ENCODE results near the gene IFTAP.

The IFTAP gene

GRCh38 chr11:36693139-36693843, 99.0 kb downstream of the IFTAP start:
- no peak overlapping the region for H3K27ac Mint-ChIP-seq
- peaks cover 33% of the 10 kb centered on the region for H3K27me3 Mint-ChIP-seq
- H3K9me3 Mint-ChIP-seq = no peaks in the 10 kb centered on the region
- H3K4me3 Mint-ChIP-seq = no peak overlapping the region
- H3K4me1 Mint-ChIP-seq = no peaks in the 10 kb centered on the region
- no peaks in the 10 kb centered on the region for H3K36me3 Mint-ChIP-seq
- no peak for DNase-seq
- CTCF ChIA-PET = no interaction called here

GRCh38 chr11:36695111-36695510, 100.8 kb downstream of the IFTAP start:
- H3K9me3 Mint-ChIP-seq = no peaks in the 10 kb centered on the region
- H3K36me3 Mint-ChIP-seq = no peaks in the 10 kb centered on the region
- H3K27ac Mint-ChIP-seq = no peak overlapping the region
- no peaks in the 10 kb centered on the region for H3K4me1 Mint-ChIP-seq
- no peak overlapping the region for H3K4me3 Mint-ChIP-seq
- H3K27me3 Mint-ChIP-seq = peaks cover 18% of the 10 kb centered on the region
- CTCF ChIA-PET = no interaction called here
- no peak for DNase-seq

- DNase-seq = no peak
- no peak overlapping the region for H3K4me3 Mint-ChIP-seq
- peaks cover 15% of the 10 kb centered on the region for H3K27me3 Mint-ChIP-seq
- no peak overlapping the region for H3K27ac Mint-ChIP-seq
- H3K9me3 Mint-ChIP-seq = no peaks in the 10 kb centered on the region
- CTCF ChIA-PET = no interaction called here
- H3K4me1 Mint-ChIP-seq = no peaks in the 10 kb centered on the region
- H3K36me3 Mint-ChIP-seq = no peaks in the 10 kb centered on the region
Measured at GRCh38 chr11:36695571-36695970, 101.3 kb downstream of the IFTAP start.

DNA sequence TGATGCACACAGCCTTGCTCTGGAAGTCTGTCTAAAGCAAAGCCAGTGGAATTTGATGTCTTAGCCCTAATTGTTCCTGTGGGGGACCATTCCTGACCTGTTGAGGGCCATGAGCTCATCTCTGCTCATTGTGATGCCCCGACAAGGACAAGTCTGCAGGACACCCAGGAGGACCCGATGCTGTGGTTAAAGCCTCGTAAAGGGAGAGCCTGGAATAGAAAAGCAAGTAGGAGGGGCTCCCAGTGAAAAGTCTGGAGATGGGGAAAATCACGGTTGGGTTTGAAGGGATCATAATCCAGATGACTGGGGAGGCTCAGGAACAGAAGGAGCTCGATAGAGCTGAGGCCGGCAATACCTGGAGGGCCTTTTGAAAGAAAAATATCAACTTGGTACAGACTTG, 102.2 kb downstream of the IFTAP start:
- no peaks in the 10 kb centered on the region for H3K9me3 Mint-ChIP-seq
- no peak overlapping the region for H3K4me3 Mint-ChIP-seq
- no peak overlapping the region for H3K27ac Mint-ChIP-seq
- no peaks in the 10 kb centered on the region for H3K4me1 Mint-ChIP-seq
- DNase-seq = no peak
- H3K36me3 Mint-ChIP-seq = no peaks in the 10 kb centered on the region
- CTCF ChIA-PET = no interaction called here
- peaks cover 12% of the 10 kb centered on the region for H3K27me3 Mint-ChIP-seq

GRCh38 chr11:36699271-36699670, 105.0 kb downstream of the IFTAP start:
- DNase-seq = no peak

GRCh38 chr11:36700246-36700645, 105.9 kb downstream of the IFTAP start:
- H3K27me3 Mint-ChIP-seq = peaks cover 7% of the 10 kb centered on the region
- no peaks in the 10 kb centered on the region for H3K4me1 Mint-ChIP-seq

More at GRCh38 chr11:36699271-36699670, 105.0 kb downstream of the IFTAP start:
- CTCF ChIA-PET = no interaction called here
- no peak overlapping the region for H3K27ac Mint-ChIP-seq
- peaks cover 7% of the 10 kb centered on the region for H3K27me3 Mint-ChIP-seq
- H3K36me3 Mint-ChIP-seq = no peaks in the 10 kb centered on the region
- H3K9me3 Mint-ChIP-seq = no peaks in the 10 kb centered on the region
- H3K4me1 Mint-ChIP-seq = no peaks in the 10 kb centered on the region
- H3K4me3 Mint-ChIP-seq = no peak overlapping the region

DNA sequence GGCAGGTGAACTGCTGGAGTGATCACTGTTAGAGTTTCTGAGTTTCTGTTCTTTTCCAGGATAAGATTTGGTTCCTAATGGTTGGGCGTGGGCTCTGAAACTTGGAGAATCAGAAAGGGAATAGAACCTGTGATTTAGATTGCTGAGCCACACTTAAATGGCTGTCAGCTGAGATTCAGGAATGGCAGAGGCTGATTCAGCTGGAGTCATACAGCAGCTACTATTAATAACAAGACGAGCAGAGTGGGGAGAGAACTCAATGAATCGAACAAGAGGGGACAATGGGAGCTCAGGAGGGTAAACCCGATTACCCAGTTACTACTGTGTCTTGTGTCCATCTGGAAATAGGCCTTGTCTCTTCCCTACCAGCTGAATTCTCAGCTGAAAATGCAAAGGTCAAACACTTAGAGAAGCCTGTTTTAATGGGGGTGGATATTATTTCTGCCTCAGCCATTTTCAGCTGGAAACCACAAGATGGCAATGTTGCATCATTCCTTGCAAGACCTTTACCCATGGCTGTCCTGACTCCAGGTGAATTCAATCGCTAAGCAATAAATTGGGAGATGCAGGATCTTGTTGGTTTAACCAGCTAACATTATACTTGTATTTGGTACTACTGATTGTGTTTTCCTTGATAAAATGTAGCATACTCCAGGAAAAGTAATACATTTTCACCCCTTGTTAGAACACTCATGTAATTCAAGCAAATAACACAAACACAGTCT, 108.2 kb downstream of the IFTAP start:
- Mint-ChIP-seq H3K27ac (no peak overlapping the region), H3K9me3 (no peaks in the 10 kb centered on the region), H3K4me3 (no peak overlapping the region), H3K36me3 (no peaks in the 10 kb centered on the region), H3K27me3 (no peaks in the 10 kb centered on the region), H3K4me1 (no peaks in the 10 kb centered on the region)
- no peak for DNase-seq
- CTCF ChIA-PET = interaction anchor here (1.1 to 5.5 kb wide), 5 partner anchors 16 to 138 kb away, joined by 3 to 103 read pairs (median 4); no protein-coding TSS in a partner anchor

More at GRCh38 chr11:36700246-36700645, 105.9 kb downstream of the IFTAP start:
- no peak overlapping the region for H3K27ac Mint-ChIP-seq
- no peak for DNase-seq
- no peaks in the 10 kb centered on the region for H3K9me3 Mint-ChIP-seq
- H3K4me3 Mint-ChIP-seq = no peak overlapping the region
- CTCF ChIA-PET = interaction anchor here (5.5 kb wide), 1 partner anchor 47 kb away, joined by 103 read pairs; no protein-coding TSS in a partner anchor
- no peaks in the 10 kb centered on the region for H3K36me3 Mint-ChIP-seq

- H3K27me3 Mint-ChIP-seq = no peaks in the 10 kb centered on the region
- CTCF ChIA-PET = interaction anchor here (1.1 to 5.5 kb wide), 5 partner anchors 16 to 138 kb away, joined by 3 to 103 read pairs (median 4); no protein-coding TSS in a partner anchor
Measured at GRCh38 chr11:36703055-36703404, 108.7 kb downstream of the IFTAP start.

More at GRCh38 chr11:36703055-36703404, 108.7 kb downstream of the IFTAP start:
- no peak for DNase-seq
- Mint-ChIP-seq H3K4me3 (no peak overlapping the region), H3K4me1 (no peaks in the 10 kb centered on the region), H3K36me3 (no peaks in the 10 kb centered on the region), H3K9me3 (no peaks in the 10 kb centered on the region), H3K27ac (no peak overlapping the region)

Measured in activated naive CD4-positive, alpha-beta T cell treated with anti-CD3 and anti-CD28 coated beads, Interleukin-2, amount 10 ng/mL, durations not matched to agents 7 days and 5 days (primary cell).